ENCODE measurements around the gene SSX2IP. TPM values are rescaled to one million over a fixed set of nuclear protein-coding genes. Genes with fewer than 3 reads are reported as not detected.
A peak's percentile ranks its signal among the peaks of the same experiment; 100 is the strongest.

SSX2IP gene
- total and polyA plus RNA-seq, 2 experiments from 2014 or later: 23.2 to 28.4 TPM

GRCh38 chr1:84603941-84604830 is 86.1 kb downstream of the SSX2IP start:
- Mint-ChIP-seq H3K36me3 (ENCODE audit: low read depth) (peaks cover 30% of the 10 kb centered on the region), H3K4me3 (no peak overlapping the region), H3K27ac (no peak overlapping the region), H3K9me3 (peaks cover 42% of the 10 kb centered on the region), H3K4me1 (no peaks in the 10 kb centered on the region), H3K27me3 (ENCODE audit: insufficient read depth, low read depth, poor library complexity) (peaks cover 3% of the 10 kb centered on the region)
- H3K36me3 ChIP-seq (ENCODE audit: insufficient read depth): peaks cover 3% of the 10 kb centered on the region; the same call in 1 of the 2 replicates
- DNase-seq (ENCODE audit: low spot score) (peak; percentile 89), ATAC-seq (peak; percentile 88)
- H4K20me1 ChIP-seq (replicated peaks; ENCODE audit: insufficient read depth): no peaks in the 10 kb centered on the region
- H3K4me1 ChIP-seq (ENCODE audit: insufficient read depth): no peaks in the 10 kb centered on the region
- peak overlapping the region; percentile 79; the same call in 1 of the 2 replicates for H2AFZ ChIP-seq
- H3K4me3 ChIP-seq: no peak overlapping the region
- no peaks in the 10 kb centered on the region for H3K9me2 ChIP-seq (ENCODE audit: insufficient read depth)
- H3F3A ChIP-seq (replicated peaks; ENCODE audit: low read depth): no peaks in the 10 kb centered on the region
- no peak for TF ChIP-seq ZNF462 (CRISPR knock-in tag; IDR thresholded peaks at IDR 0.05)
- TF ChIP-seq CTCF (conservative IDR thresholded peaks at IDR 0.05; ENCODE audit: low read depth in 2 of 2): peak; percentile 81 to 97
- TF ChIP-seq ZNF114 (CRISPR knock-in tag; IDR thresholded peaks at IDR 0.05): no peak
- TF ChIP-seq ETS1 (IDR thresholded peaks at IDR 0.05): no peak
- TF ChIP-seq REST (IDR thresholded peaks at IDR 0.05; ENCODE audit: unreplicated experiment): no peak
- no peak for TF ChIP-seq ZNF331 (CRISPR knock-in tag; IDR thresholded peaks at IDR 0.05; ENCODE audit: low read depth)
- no peak for TF ChIP-seq EZH2 (IDR thresholded peaks at IDR 0.05; ENCODE audit: low read depth, unreplicated experiment)
- no peaks in the 10 kb centered on the region for H3K27me3 ChIP-seq (ENCODE audit: insufficient read depth)
- H3K4me2 ChIP-seq: no peak overlapping the region
- no peaks in the 10 kb centered on the region for H3K79me2 ChIP-seq (replicated peaks; ENCODE audit: insufficient read depth)
- H3K27ac ChIP-seq (ENCODE audit: low read depth): no peak overlapping the region
